GM19328 (cell line): ENCODE measurements around the gene CCDC68.
"Not testable (repeated sequence)": the region's sequence is repeated elsewhere in the genome, so short reads cannot be mapped to it uniquely, and the experiment has no call there.

Source experiments
- ATAC-seq: cut with Tn5 transposase; IDR thresholded peaks from one replicate; pipeline ENCODE4 v1.9.1; 2021; ENCODE audit warnings: mild to moderate bottlenecking, moderate library complexity; ENCODE audit not compliant: unreplicated experiment

Gene CCDC68

GRCh38 chr18:54878659-54879358, 80.5 kb downstream of the CCDC68 start:
- ATAC-seq = no peak

- ATAC-seq = no peak
Observed at GRCh38 chr18:54878159-54878622, 81.1 kb downstream of the CCDC68 start.

GRCh38 chr18:54877076-54877475, 82.2 kb downstream of the CCDC68 start:
- ATAC-seq = no peak

DNA sequence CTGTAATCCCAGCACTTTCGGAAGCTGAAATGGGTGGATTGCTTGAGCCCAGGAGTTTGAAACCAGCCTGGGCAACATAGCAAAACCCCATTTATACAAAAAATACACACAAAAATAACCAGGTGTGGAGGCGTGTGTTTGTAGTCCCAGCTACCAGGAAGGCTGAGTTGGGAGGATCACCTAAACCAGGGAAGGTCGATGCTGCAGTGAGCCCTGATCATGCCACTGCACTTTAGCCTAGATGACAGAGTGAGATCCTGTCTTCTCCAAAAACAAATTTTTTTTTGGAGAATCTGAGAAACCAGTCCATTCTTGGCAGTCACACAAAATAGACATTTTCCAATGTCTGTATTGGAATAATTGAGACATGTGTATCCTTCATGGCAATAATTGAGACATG, 84.2 kb downstream of the CCDC68 start:
- no peak for ATAC-seq

DNA sequence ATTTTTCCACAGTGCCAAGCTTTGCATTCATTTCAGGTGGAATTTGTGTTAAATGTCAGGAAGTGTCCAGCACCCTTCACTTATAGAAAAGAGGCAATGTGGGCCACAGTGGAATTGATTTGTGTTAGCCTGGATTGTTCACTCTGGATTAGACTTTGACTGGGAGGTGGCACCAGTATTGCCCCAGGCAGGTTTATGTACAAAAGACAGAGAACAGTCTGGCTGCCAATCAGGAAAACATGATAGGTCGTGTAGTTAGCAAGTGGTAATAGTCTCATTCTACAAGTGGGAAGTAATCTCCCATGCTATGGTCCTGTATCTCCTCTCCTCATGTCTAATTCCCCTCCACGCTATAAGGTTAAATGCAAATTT, 85.4 kb downstream of the CCDC68 start:
- ATAC-seq = no peak

- ATAC-seq = no peak
Observed at GRCh38 chr18:54872681-54873080, 86.6 kb downstream of the CCDC68 start.

GRCh38 chr18:54871231-54871630, 88.0 kb downstream of the CCDC68 start:
- ATAC-seq = no peak

- ATAC-seq = no peak
Observed at GRCh38 chr18:54867131-54867530, 92.1 kb downstream of the CCDC68 start.

GRCh38 chr18:54860941-54861340, 98.3 kb downstream of the CCDC68 start:
- ATAC-seq = no peak

DNA sequence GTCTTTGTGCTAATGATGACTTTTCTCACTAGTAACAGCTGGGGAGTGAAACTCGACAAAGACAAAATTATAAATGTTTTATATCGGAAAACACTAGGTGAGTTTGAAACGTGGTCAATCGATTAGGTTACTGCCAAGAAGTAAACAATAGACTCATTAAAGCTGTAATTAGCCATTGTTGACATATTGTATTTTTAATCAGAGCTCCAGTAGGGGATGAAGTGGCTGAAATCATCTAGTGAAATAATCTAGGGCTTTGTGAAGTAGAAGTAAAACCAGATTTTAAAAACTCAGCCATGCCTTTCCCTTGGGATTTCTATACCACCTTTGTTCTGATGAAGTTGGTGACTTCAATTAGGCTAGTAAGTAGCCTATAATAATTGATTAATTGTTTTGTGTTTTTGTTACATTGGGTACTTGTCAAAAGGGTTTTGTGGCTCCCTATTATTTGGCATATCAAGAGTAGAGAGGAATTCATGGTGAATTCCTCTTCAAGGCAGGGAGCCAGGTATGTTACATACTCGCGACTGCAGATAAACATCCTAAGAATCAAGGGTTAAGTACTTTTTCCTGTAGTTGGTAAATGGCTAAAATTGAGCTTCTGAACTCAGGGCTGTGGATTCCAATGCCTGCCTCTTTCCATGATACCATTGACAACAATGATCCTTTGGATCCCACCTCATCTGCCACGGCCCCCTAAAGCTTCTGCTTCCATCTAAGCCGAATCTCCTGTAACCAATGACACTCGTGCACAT, 99.4 kb downstream of the CCDC68 start:
- ATAC-seq = no peak

- ATAC-seq = no peak
Observed at GRCh38 chr18:54857499-54857898, 101.8 kb downstream of the CCDC68 start.

DNA sequence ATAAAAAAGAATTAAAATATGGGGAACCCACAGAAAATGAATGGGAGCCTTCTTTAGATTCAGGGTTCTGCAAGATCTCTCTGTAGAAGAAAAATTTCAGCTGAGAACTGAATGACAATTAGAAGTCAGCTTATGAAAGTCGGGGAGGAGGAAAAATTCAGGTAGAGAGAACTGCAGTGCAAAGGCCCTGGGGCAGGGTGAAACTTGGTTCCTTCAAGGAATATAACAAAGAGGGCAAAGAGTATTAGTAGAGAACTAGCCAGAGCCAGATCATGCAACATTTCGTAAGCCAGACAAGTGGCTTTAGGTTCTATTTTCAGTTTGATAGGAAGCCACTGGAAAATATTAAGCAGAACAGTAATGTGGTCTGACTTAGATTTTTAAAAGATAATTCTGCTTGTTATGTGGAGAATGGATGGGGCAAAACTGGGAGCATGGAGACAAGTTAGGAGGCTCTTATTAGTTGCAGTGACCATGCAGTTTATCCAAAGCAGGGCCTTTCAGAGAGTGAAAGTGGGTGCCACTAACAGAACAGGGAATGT, 103.1 kb downstream of the CCDC68 start:
- no peak for ATAC-seq

DNA sequence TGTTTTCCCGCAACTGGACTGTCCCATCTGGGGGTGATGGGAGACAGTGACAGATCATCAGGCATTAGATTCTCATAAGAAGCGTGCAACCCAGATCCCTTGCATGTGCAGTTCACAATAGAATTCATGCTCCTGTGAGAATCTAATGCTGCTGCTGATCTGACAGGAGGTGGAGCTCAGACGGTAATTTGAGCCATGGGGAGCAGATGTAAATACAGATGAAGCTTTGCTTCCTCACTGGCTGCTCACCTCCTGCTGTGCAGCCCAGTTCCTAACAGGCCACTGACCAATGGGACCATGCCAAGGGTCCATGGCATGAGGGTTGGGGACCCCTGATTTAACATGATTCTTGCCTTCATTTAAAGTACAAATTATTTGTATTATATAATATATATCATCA, 104.2 kb downstream of the CCDC68 start:
- ATAC-seq = not testable (repeated sequence)

- no peak for ATAC-seq
Observed at GRCh38 chr18:54852780-54853675, 106.2 kb downstream of the CCDC68 start.
